ENCODE measurements around the gene THEMIS2.
"Not testable (repeated sequence)": the region's sequence is repeated elsewhere in the genome, so short reads cannot be mapped to it uniquely, and the experiment has no call there.

The THEMIS2 gene

DNA sequence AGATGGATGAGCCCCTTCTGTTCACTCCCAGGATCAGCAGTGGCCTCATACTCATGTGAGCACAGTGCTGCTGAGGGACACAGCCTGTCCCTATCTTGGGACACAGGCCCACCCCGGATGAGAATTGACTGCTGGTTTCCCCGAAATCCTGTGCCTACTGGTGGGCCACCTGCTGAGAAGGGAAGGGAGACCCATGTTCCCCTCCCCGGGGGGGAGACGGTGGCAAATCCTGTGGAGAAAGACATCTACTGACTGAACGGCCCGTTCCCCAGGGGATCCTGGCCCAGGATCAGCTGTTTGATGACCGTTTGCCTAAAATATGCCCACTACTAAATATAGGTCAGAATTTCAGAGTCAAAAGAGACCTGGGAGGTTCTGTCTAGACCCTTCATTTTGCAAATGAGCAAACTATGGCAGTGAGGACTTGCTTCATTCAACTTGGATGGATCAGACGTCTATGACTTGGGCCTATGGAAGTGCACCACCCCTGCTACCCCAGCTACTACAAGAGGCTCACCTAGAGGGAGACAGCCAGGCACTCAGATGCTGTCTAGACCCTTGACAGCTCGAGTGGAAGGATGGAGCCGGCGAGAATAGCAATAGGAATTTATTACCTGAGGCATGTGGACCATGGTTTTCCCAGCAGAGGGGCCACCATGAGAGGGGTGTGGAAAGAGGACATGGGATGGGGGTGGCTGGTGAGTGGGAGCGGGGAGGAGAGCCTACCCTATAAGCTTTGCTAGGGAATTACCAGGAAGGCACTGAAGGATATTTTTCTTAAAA, 15.6 kb upstream of the THEMIS2 start:
- H3K27ac ChIP-seq, result no peak overlapping the region
- H3K4me3 ChIP-seq (IDR thresholded peaks at IDR 0.05; ENCODE audit: insufficient read depth, low read depth, low read length), result no peak overlapping the region

GRCh38 chr1:27857552-27857951, 14.8 kb upstream of the THEMIS2 start:
- not testable (repeated sequence) for H3K36me3 ChIP-seq (ENCODE audit: insufficient read depth); H3K27me3 ChIP-seq (ENCODE audit: insufficient read depth, low read depth); H4K20me1 ChIP-seq (ENCODE audit: insufficient read depth); H3K4me1 ChIP-seq (ENCODE audit: low read depth, poor library complexity, severe bottlenecking); H2AFZ ChIP-seq (ENCODE audit: low read depth); H3K4me2 ChIP-seq; H3K9ac ChIP-seq; H3K27ac ChIP-seq; H3K79me2 ChIP-seq (ENCODE audit: insufficient read depth, low read depth); H3K4me3 ChIP-seq (IDR thresholded peaks at IDR 0.05; ENCODE audit: insufficient read depth, low read depth, low read length)

More for the DNA sequence above, 15.6 kb upstream of the THEMIS2 start:
- H2AFZ ChIP-seq (ENCODE audit: low read depth), result no peak overlapping the region
- no peak overlapping the region for H3K9ac ChIP-seq
- H3K27me3 ChIP-seq (ENCODE audit: insufficient read depth, low read depth), result no peaks in the 10 kb centered on the region
- no peaks in the 10 kb centered on the region for H3K36me3 ChIP-seq (ENCODE audit: insufficient read depth)
- H4K20me1 ChIP-seq (ENCODE audit: insufficient read depth), result no peaks in the 10 kb centered on the region
- TF ChIP-seq CTCF (conservative IDR thresholded peaks at IDR 0.05; ENCODE audit: low read depth, low read length), result no peak
- peaks cover 6% of the 10 kb centered on the region for H3K4me1 ChIP-seq (ENCODE audit: low read depth, poor library complexity, severe bottlenecking)
- H3K79me2 ChIP-seq (ENCODE audit: insufficient read depth, low read depth), result no peaks in the 10 kb centered on the region
- H3K4me2 ChIP-seq, result no peak overlapping the region

- no peak overlapping the region for H3K27ac ChIP-seq
Observed at GRCh38 chr1:27858072-27858948, 14.0 kb upstream of the THEMIS2 start.

DNA sequence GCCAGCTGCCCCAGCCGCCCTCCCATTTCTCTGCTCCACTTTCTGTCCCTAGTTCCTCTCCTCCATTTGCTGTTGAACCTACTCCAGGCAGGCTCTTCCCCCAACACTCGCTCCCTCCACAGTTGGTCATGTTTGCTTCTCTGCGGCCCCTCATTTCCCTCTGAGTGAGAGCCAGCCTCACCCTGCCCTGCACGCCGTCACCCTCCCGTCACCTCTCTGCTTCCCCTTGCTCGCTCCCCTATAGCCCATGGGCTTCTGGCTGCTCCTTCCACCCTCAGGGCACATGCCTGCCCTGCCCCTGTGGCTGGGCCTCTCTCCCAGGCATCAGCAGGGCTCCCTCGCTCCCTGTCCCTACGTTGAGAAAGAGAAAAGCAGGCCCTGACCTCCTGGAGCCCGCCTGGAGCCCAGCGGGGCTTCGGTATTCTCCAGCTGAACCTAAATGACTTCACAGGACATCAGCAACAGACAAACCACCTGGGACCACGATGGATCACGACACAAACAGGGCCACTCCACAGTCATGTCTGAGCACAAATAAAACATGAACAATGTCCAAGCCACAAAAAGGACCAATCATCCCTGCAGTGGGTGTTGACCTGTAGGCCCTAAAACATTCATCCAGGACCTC, 13.3 kb upstream of the THEMIS2 start:
- no peak overlapping the region for H3K4me2 ChIP-seq
- H3K27ac ChIP-seq, result no peak overlapping the region
- TF ChIP-seq CTCF (conservative IDR thresholded peaks at IDR 0.05; ENCODE audit: low read depth, low read length), result no peak
- H3K4me1 ChIP-seq (ENCODE audit: low read depth, poor library complexity, severe bottlenecking), result peaks cover 9% of the 10 kb centered on the region
- no peaks in the 10 kb centered on the region for H3K79me2 ChIP-seq (ENCODE audit: insufficient read depth, low read depth)
- no peaks in the 10 kb centered on the region for H4K20me1 ChIP-seq (ENCODE audit: insufficient read depth)
- H3K4me3 ChIP-seq (IDR thresholded peaks at IDR 0.05; ENCODE audit: insufficient read depth, low read depth, low read length), result no peak overlapping the region
- H2AFZ ChIP-seq (ENCODE audit: low read depth), result no peak overlapping the region; the same call in 1 of the 2 replicates
- no peaks in the 10 kb centered on the region for H3K27me3 ChIP-seq (ENCODE audit: insufficient read depth, low read depth)
- no peak overlapping the region for H3K9ac ChIP-seq
- H3K36me3 ChIP-seq (ENCODE audit: insufficient read depth), result no peaks in the 10 kb centered on the region

More at GRCh38 chr1:27858072-27858948, 14.0 kb upstream of the THEMIS2 start:
- H3K36me3 ChIP-seq (ENCODE audit: insufficient read depth), result no peaks in the 10 kb centered on the region
- peaks cover 6% of the 10 kb centered on the region for H3K4me1 ChIP-seq (ENCODE audit: low read depth, poor library complexity, severe bottlenecking)
- peak overlapping the region; percentile 55; the same call in 1 of the 2 replicates for H2AFZ ChIP-seq (ENCODE audit: low read depth)
- H3K4me3 ChIP-seq (IDR thresholded peaks at IDR 0.05; ENCODE audit: insufficient read depth, low read depth, low read length), result no peak overlapping the region
- H4K20me1 ChIP-seq (ENCODE audit: insufficient read depth), result no peaks in the 10 kb centered on the region
- H3K79me2 ChIP-seq (ENCODE audit: insufficient read depth, low read depth), result no peaks in the 10 kb centered on the region
- peak; percentile 96 for TF ChIP-seq CTCF (conservative IDR thresholded peaks at IDR 0.05; ENCODE audit: low read depth, low read length)
- peak overlapping the region; percentile 8; the same call in 1 of the 2 replicates for H3K4me2 ChIP-seq
- no peaks in the 10 kb centered on the region for H3K27me3 ChIP-seq (ENCODE audit: insufficient read depth, low read depth)
- H3K9ac ChIP-seq, result no peak overlapping the region

All from KMS-11 (cell line).